H1 (cell line): ENCODE results near the gene TNN. TPM values are rescaled to one million over a fixed set of nuclear protein-coding genes. Genes with fewer than 3 reads are reported as not detected.

Experiments
- CTCF ChIA-PET: fragments of 300-600 bp; sonication (Branson Sonifier 250); formaldehyde crosslinking; loops from one replicate; lab custom pipeline; 2021; ENCODE audit not compliant: partially characterized antibody; lab: Charles Lee
- POLR2A ChIA-PET: fragments of 300-600 bp; sonication (Branson Sonifier 250); formaldehyde crosslinking; loops from one replicate; lab custom pipeline; 2021; ENCODE audit warnings: inconsistent platforms; ENCODE audit not compliant: partially characterized antibody; lab: Charles Lee
- DNase-seq, 2 experiments: peaks; one replicate each; pipeline versions ENCODE4 v3.0.0 to v3.0.0-alpha.2; 2010 to 2022; ENCODE audit warnings: low spot score in 2 of 2, low read depth in 1 of 2, mixed read lengths in 1 of 2
- FAIRE-seq: peaks from 2 replicates; lab custom pipeline; 2011; peaks lifted over from hg19 to GRCh38; lab: Jason Lieb, UNC
- H2AFZ ChIP-seq: 2 replicates; pipeline ENCODE4 v1.8.1; 2012; ENCODE audit warnings: low read length, inconsistent platforms
- H2AK5ac ChIP-seq: 2 replicates; pipeline ENCODE4 v1.6.1; 2013; ENCODE audit warnings: low read depth, low read length
- H2BK120ac ChIP-seq: replicated peaks from 2 replicates; pipeline ENCODE3; 2013; ENCODE audit warnings: low read depth, low read length, inconsistent platforms
- H2BK12ac ChIP-seq: 2 replicates; pipeline ENCODE4 v1.6.1; 2013; ENCODE audit warnings: low read depth, low read length
- H2BK15ac ChIP-seq: 2 replicates; pipeline ENCODE4 v1.6.1; 2013; ENCODE audit warnings: low read length
- H2BK20ac ChIP-seq: 2 replicates; pipeline ENCODE4 v1.6.1; 2013; ENCODE audit warnings: low read length
- H2BK5ac ChIP-seq: 2 replicates; pipeline ENCODE4 v1.6.1; 2013; ENCODE audit warnings: low read depth, low read length
- H3K14ac ChIP-seq: 2 replicates; pipeline ENCODE4 v1.6.1; 2013; ENCODE audit warnings: inconsistent platforms; ENCODE audit not compliant: insufficient read length
- H3K18ac ChIP-seq: 2 replicates; pipeline ENCODE4 v1.6.1; 2013; ENCODE audit warnings: low read length; ENCODE audit errors: extremely low read depth
- H3K23ac ChIP-seq: 2 replicates; pipeline ENCODE4 v1.6.1; 2013; ENCODE audit warnings: inconsistent platforms; ENCODE audit not compliant: insufficient read length
- H3K23me2 ChIP-seq: 2 replicates; pipeline ENCODE4 v1.6.1; 2013; ENCODE audit warnings: low read depth, low read length
- H3K27ac ChIP-seq: 2 replicates; pipeline ENCODE4 v1.6.1; 2011; ENCODE audit warnings: low read depth, low read length, inconsistent platforms
- H3K27me3 ChIP-seq, 4 experiments: replicated peaks in 1 of 4; 1 replicate in 1 of 4; 2 replicates in 3 of 4; pipeline versions ENCODE4 v1.6.1 to v1.8.1; 2011 to 2013; ENCODE audit warnings: low read length in 3 of 4, mild to moderate bottlenecking in 3 of 4, inconsistent platforms in 2 of 4, mixed read lengths in 2 of 4, moderate library complexity in 1 of 4; ENCODE audit not compliant: control insufficient read depth in 3 of 4, insufficient read depth in 3 of 4; ENCODE audit errors: extremely low read depth in 1 of 4
- H3K36me3 ChIP-seq, 4 experiments: 2 replicates each; pipeline versions ENCODE4 v1.6.1 to v1.8.1; 2011 to 2013; ENCODE audit warnings: mild to moderate bottlenecking in 4 of 4, low read length in 3 of 4, moderate library complexity in 2 of 4, control low read depth in 1 of 4, inconsistent platforms in 1 of 4; ENCODE audit not compliant: insufficient read depth in 4 of 4, control insufficient read depth in 2 of 4
- H3K4ac ChIP-seq: replicated peaks from 2 replicates; pipeline ENCODE3; 2013; ENCODE audit warnings: low read length, low read depth, mixed read lengths, inconsistent platforms; ENCODE audit not compliant: insufficient read length
- H3K4me1 ChIP-seq, 4 experiments: replicated peaks in 1 of 4; 1 replicate in 1 of 4; 2 replicates in 3 of 4; pipeline versions ENCODE4 v1.6.1 to v1.8.1; 2011 to 2013; ENCODE audit warnings: low read length in 3 of 4, inconsistent platforms in 2 of 4, mixed read lengths in 1 of 4; ENCODE audit not compliant: insufficient read depth in 4 of 4, control insufficient read depth in 3 of 4
- H3K4me2 ChIP-seq, 2 experiments: 2 replicates each; pipeline versions ENCODE4 v1.6.1 to v1.8.1; 2011 to 2013; ENCODE audit warnings: low read depth in 2 of 2, low read length in 2 of 2, control low read depth in 1 of 2, inconsistent platforms in 1 of 2, mild to moderate bottlenecking in 1 of 2; ENCODE audit not compliant: insufficient read depth in 1 of 2
- H3K4me3 ChIP-seq, 4 experiments: fragments of 200-600, 300-600 bp in 1 of 4; sonication (generic), shearing (Covaris generic), sonication (Bioruptor Twin) in 1 of 4; 2 replicates each; pipeline versions ENCODE4 v1.5.1 to v1.8.1; 2011 to 2016; ENCODE audit warnings: low read length in 4 of 4, low read depth in 3 of 4, control low read depth in 2 of 4, inconsistent platforms in 2 of 4, mild to moderate bottlenecking in 2 of 4, mixed read lengths in 1 of 4, moderate library complexity in 1 of 4; ENCODE audit not compliant: insufficient read depth in 2 of 4; ENCODE audit errors: extremely low read depth in 1 of 4
- H3K56ac ChIP-seq: replicated peaks from 2 replicates; pipeline ENCODE3; 2013; ENCODE audit warnings: low read depth, mild to moderate bottlenecking, mixed read lengths, low read length, inconsistent platforms; ENCODE audit not compliant: insufficient read length
- H3K79me1 ChIP-seq: 2 replicates; pipeline ENCODE4 v1.6.1; 2013; ENCODE audit warnings: low read depth, low read length, control low read depth
- H3K79me2 ChIP-seq, 2 experiments: 2 replicates each; pipeline versions ENCODE4 v1.6.1 to v1.8.1; 2012 to 2013; ENCODE audit warnings: low read length in 2 of 2, mild to moderate bottlenecking in 2 of 2, inconsistent platforms in 1 of 2; ENCODE audit not compliant: insufficient read depth in 2 of 2, control insufficient read depth in 1 of 2
- H3K9ac ChIP-seq, 4 experiments: replicated peaks in 1 of 4; 1 replicate in 1 of 4; 2 replicates in 3 of 4; pipeline versions ENCODE4 v1.6.1 to v1.8.1; 2011 to 2013; ENCODE audit warnings: low read depth in 3 of 4, low read length in 3 of 4, control low read depth in 2 of 4, mild to moderate bottlenecking in 2 of 4, moderate library complexity in 2 of 4, inconsistent platforms in 1 of 4; ENCODE audit errors: extremely low read depth in 1 of 4
- H3K9me3 ChIP-seq, 2 experiments: 2 replicates each; pipeline versions ENCODE4 v1.6.1 to v1.8.1; 2012 to 2013; ENCODE audit warnings: mild to moderate bottlenecking in 2 of 2, moderate library complexity in 2 of 2, control low read depth in 1 of 2, inconsistent platforms in 1 of 2, low read depth in 1 of 2, low read length in 1 of 2, mixed read lengths in 1 of 2; ENCODE audit not compliant: insufficient read depth in 2 of 2
- H4K20me1 ChIP-seq, 2 experiments: replicated peaks in 1 of 2; 2 replicates each; pipeline versions ENCODE3 to v1.8.1; 2011 to 2013; ENCODE audit warnings: inconsistent platforms in 2 of 2, low read length in 2 of 2, mild to moderate bottlenecking in 1 of 2; ENCODE audit not compliant: insufficient read depth in 2 of 2, control insufficient read depth in 1 of 2
- H4K5ac ChIP-seq: 2 replicates; pipeline ENCODE4 v1.6.1; 2013; ENCODE audit warnings: low read length, low read depth, mixed read lengths, inconsistent platforms; ENCODE audit not compliant: insufficient read length
- H4K8ac ChIP-seq: 2 replicates; pipeline ENCODE4 v1.8.0; 2013; ENCODE audit warnings: mild to moderate bottlenecking, moderate library complexity, low read length, inconsistent platforms; ENCODE audit not compliant: insufficient read depth; ENCODE audit errors: extremely low read depth
- H4K91ac ChIP-seq: replicated peaks from 2 replicates; pipeline ENCODE3; 2013; ENCODE audit warnings: low read length, mixed read lengths, inconsistent platforms; ENCODE audit not compliant: insufficient read length
- CEBPB ChIP-seq: IDR thresholded peaks from 2 replicates; pipeline ENCODE4 v1.6.1; 2012; ENCODE audit warnings: low read depth, low read length
- SIN3A ChIP-seq, 2 experiments: IDR thresholded peaks in 1 of 2; conservative IDR thresholded peaks in 1 of 2; 2 replicates each; pipeline ENCODE4 v1.6.1; 2011 to 2012; ENCODE audit warnings: low read length in 2 of 2, improper control_type of control experiment in 1 of 2, low read depth in 1 of 2, mild to moderate bottlenecking in 1 of 2
- WGBS, 2 experiments: shearing (Covaris generic) in 1 of 2; methylation state at CpG; one replicate each; pipeline versions ENCODE4 v1.1.6 to v1.1.7; 2013 to 2015; ENCODE audit warnings: low lambda C conversion rate in 2 of 2, mixed read lengths in 2 of 2, inconsistent platforms in 1 of 2, low coverage in 1 of 2, missing lambda C conversion rate in 1 of 2; ENCODE audit not compliant: insufficient replicate concordance in 2 of 2, insufficient coverage in 1 of 2, insufficient read length in 1 of 2; ENCODE audit errors: extremely low coverage in 1 of 2, missing lambda C conversion rate in 1 of 2; 5-methylcytosine and 5-hydroxymethylcytosine counted together
- polyA plus RNA-seq, 7 experiments: library from polyadenylated mRNA; depleted of rRNA in 3 of 7; stranded (reverse) in 5 of 7; unstranded in 2 of 7; fragments of >200 nt in 5 of 7; fragments of 200-250 nt in 2 of 7; gene quantifications; 1 replicate in 5 of 7; 2 replicates in 1 of 7; 4 replicates in 1 of 7; pipeline versions ENCODE4 v1.2.1 to v1.2.3, GENCODE V29; 2011 to 2013; ENCODE audit warnings: missing spikeins in 2 of 7, mixed read lengths in 2 of 7
- total RNA-seq: library from RNA; stranded (reverse); fragmentation: NEBNext Ultra II Directional; extraction: Animal tissue kit (Norgen Biotek cat#: 25700); gene quantifications from 2 replicates; pipeline ENCODE4 v1.2.1, GENCODE V29; 2021

Gene TNN
- total and polyA plus RNA-seq, 2 of the 8 experiments (the other 6 are each of a cell fraction or from before 2014, with no cell fraction given), result 0.21 to 0.30 TPM

DNA sequence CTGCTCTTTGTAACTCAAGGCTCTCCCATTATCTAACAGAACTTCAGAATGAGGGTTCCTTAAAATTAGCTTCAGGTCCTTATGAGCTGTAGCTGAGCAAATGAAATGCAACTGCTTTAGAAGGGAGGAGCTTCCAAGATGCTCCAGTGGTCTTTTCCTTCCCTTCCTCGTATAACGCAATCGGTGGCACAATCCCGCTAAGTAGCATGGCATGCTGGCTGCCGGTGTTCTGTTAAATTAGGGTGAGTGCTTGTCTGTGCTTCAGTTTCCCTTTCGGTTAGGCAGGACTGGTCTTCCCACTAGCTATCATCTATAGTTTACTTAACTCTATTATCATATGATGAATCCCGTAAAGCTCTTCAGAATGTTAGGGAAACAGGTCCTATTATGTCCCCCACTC lies 124.0 kb downstream of the TNN start:
- Histone ChIP-seq H3K14ac (no peak overlapping the region), H2BK20ac (no peak overlapping the region), H3K4me2 (peak overlapping the region; percentile 90 to 95), H4K20me1 (no peaks in the 10 kb centered on the region), H4K91ac (no peak overlapping the region), H2AFZ (peak overlapping the region; percentile 95), H2BK15ac (no peak overlapping the region), H3K4me1 (peaks cover 0 to 5% (median 5%) of the 10 kb centered on the region in 4 experiments; a peak in 3 of 7 replicates), H3K9ac (no peak overlapping the region; a peak in 1 of 7 replicates), H3K23me2 (peaks cover 11% of the 10 kb centered on the region), H3K56ac (no peak overlapping the region), H3K18ac (no peak overlapping the region), H3K79me2 (no peaks in the 10 kb centered on the region), H4K5ac (no peak overlapping the region), H3K36me3 (no peaks in the 10 kb centered on the region), H4K8ac (no peak overlapping the region), H3K9me3 (no peaks in the 10 kb centered on the region), H2BK5ac (no peak overlapping the region), H3K79me1 (no peaks in the 10 kb centered on the region), H3K27ac (no peak overlapping the region), H3K23ac (no peak overlapping the region), H2BK12ac (no peak overlapping the region), H3K4me3 (peak overlapping the region; percentile 62 to 85 (median 72)), H3K4ac (no peak overlapping the region), H2AK5ac (no peak overlapping the region), H3K27me3 (peaks cover 3 to 19% (median 15%) of the 10 kb centered on the region in 4 experiments), H2BK120ac (no peak overlapping the region)
- ChIA-PET POLR2A (interaction anchor here (0.7 to 1.1 kb wide), 4 partner anchors 11 to 36 kb away, joined by 3 to 6 read pairs (median 3); no protein-coding TSS in a partner anchor), CTCF (interaction anchor here (0.6 to 2.3 kb wide), 14 partner anchors 8 to 182 kb away, joined by 3 to 13 read pairs (median 6); no protein-coding TSS in a partner anchor)
- WGBS, 2 experiments, result 31% methylated on average over 7 of the region's 7 CpGs; no CpG with 5 or more reads in 1 of the 2 experiments
- TF ChIP-seq CEBPB, result peak; percentile 27; the same call in 1 of the 2 replicates
- TF ChIP-seq SIN3A (conservative IDR thresholded peaks at IDR 0.05 in 1 of 2, IDR thresholded peaks at IDR 0.05 in 1 of 2; ENCODE audit: low read depth in 1 of 2, low read length in 2 of 2), result no peak
- FAIRE-seq (no peak), DNase-seq (no peak)
